HFFc6 (cell line): ENCODE data around the gene NPAS2. TPM values are rescaled to one million over a fixed set of nuclear protein-coding genes. Genes with fewer than 3 reads are reported as not detected.

Experiments used
- DNase-seq: peaks from one replicate; pipeline ENCODE4 v3.0.0-alpha.2; 2018
- H3K27ac Mint-ChIP-seq: 2 replicates; pipeline ENCODE4 v1.8.0; 2020; ENCODE audit warnings: mild to moderate bottlenecking, mixed read lengths
- H3K27me3 Mint-ChIP-seq: 2 replicates; pipeline ENCODE4 v1.8.0; 2021; ENCODE audit warnings: mild to moderate bottlenecking, moderate library complexity, mixed read lengths; ENCODE audit not compliant: insufficient read depth
- H3K36me3 Mint-ChIP-seq: 2 replicates; pipeline ENCODE4 v1.8.0; 2021; ENCODE audit warnings: low read depth, mixed read lengths
- H3K4me1 Mint-ChIP-seq: 2 replicates; pipeline ENCODE4 v1.8.0; 2020; ENCODE audit warnings: low read depth, mixed read lengths
- H3K4me3 Mint-ChIP-seq: 2 replicates; pipeline ENCODE4 v1.8.0; 2020; ENCODE audit warnings: mild to moderate bottlenecking, moderate library complexity, mixed read lengths
- H3K9me3 Mint-ChIP-seq: 2 replicates; pipeline ENCODE4 v1.8.0; 2020; ENCODE audit warnings: mild to moderate bottlenecking, mixed read lengths
- long read RNA-seq: library from polyadenylated mRNA; unstranded; transcript quantifications from one replicate; pipeline ENCODE4 v2.0.0, GENCODE V29; 2019
- total RNA-seq, 6 experiments: library from RNA; stranded (reverse); fragmentation: NEBNext Ultra II Directional; extraction: Animal tissue kit (Norgen Biotek cat#: 25700); gene quantifications; 2 replicates in 1 of 6; 3 replicates in 5 of 6; pipeline ENCODE4 v1.2.3, GENCODE V29; 2021
- TF ChIP-seq, protein P1 (sequence below): fragments of 200-600 bp; sonication (generic); IDR thresholded peaks from 2 replicates; pipeline ENCODE4 v1.5.0; 2021; ENCODE audit warnings: antibody characterized with exemption, mild to moderate bottlenecking

Gene NPAS2, protein sequence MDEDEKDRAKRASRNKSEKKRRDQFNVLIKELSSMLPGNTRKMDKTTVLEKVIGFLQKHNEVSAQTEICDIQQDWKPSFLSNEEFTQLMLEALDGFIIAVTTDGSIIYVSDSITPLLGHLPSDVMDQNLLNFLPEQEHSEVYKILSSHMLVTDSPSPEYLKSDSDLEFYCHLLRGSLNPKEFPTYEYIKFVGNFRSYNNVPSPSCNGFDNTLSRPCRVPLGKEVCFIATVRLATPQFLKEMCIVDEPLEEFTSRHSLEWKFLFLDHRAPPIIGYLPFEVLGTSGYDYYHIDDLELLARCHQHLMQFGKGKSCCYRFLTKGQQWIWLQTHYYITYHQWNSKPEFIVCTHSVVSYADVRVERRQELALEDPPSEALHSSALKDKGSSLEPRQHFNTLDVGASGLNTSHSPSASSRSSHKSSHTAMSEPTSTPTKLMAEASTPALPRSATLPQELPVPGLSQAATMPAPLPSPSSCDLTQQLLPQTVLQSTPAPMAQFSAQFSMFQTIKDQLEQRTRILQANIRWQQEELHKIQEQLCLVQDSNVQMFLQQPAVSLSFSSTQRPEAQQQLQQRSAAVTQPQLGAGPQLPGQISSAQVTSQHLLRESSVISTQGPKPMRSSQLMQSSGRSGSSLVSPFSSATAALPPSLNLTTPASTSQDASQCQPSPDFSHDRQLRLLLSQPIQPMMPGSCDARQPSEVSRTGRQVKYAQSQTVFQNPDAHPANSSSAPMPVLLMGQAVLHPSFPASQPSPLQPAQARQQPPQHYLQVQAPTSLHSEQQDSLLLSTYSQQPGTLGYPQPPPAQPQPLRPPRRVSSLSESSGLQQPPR
- total RNA-seq = 10 to 100 TPM in 2 of 6 experiments, 1 to 10 TPM in 4; 8.8 to 14.7 (median 9.3) TPM
- long read RNA-seq, partial matches to known transcripts = 1 of 2 reads
- long read RNA-seq, other reads (novel, unspliced or antisense) = 1 of 2 reads

DNA sequence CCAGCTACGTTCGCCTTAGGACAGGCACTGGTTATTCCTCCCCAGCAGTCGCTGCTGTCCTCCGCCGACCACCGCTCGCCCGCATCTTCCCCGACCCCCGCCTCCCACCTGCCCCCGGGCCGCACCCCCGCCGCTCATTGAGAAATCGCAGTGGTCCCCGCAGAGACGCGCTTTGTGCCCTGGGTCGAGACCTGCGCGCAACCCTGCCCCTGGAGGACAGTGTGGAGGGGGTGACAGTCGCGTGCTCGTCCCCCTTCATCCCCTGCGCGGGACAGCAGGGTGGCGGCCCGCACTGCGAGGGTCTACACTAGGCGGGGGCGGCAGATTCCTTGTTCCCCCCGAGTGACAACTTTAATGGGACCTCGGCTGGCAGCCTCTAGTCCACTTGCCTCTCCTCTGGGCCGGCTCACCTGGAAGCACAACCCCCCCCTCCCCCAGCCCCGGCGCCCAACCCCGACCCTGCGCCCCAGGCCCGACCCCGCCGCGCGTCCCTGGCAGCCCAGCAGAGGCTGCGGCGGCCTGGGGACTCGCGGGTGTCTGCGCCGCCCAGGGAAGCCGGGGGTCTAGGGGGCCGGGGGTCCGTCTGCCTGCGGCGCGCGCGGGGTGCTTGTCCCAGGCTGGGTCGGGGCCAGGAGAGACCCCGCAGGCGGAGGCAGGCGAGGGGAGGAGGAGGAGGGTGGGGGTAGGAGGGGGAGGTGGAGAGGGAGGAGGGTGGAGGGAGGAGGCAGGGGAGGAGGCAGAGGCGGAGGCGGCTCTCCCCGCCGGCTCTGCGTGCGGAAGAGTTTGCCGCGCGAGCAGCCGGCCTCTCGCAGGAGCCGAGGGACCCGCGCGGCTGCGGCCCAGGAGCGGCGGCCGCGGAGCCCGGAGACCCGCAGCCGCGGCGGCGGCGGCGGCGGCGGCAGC is at the start of gene NPAS2:
Gene NPAS2 (plus strand): TSS at position 770 of the 903 bp plus-strand sequence. CDS start 84,616 bp downstream, outside the sequence.
- H3K27me3 Mint-ChIP-seq = no peaks in the 10 kb centered on the region
- no peak for DNase-seq
- no peaks in the 10 kb centered on the region for H3K36me3 Mint-ChIP-seq
- TF ChIP-seq, protein P1, sequence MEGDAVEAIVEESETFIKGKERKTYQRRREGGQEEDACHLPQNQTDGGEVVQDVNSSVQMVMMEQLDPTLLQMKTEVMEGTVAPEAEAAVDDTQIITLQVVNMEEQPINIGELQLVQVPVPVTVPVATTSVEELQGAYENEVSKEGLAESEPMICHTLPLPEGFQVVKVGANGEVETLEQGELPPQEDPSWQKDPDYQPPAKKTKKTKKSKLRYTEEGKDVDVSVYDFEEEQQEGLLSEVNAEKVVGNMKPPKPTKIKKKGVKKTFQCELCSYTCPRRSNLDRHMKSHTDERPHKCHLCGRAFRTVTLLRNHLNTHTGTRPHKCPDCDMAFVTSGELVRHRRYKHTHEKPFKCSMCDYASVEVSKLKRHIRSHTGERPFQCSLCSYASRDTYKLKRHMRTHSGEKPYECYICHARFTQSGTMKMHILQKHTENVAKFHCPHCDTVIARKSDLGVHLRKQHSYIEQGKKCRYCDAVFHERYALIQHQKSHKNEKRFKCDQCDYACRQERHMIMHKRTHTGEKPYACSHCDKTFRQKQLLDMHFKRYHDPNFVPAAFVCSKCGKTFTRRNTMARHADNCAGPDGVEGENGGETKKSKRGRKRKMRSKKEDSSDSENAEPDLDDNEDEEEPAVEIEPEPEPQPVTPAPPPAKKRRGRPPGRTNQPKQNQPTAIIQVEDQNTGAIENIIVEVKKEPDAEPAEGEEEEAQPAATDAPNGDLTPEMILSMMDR = no peak
- no peaks in the 10 kb centered on the region for H3K9me3 Mint-ChIP-seq
- peak within 1 kb of the TSS; percentile 90 for H3K4me3 Mint-ChIP-seq
- H3K27ac Mint-ChIP-seq = no peak within 1 kb of the TSS; the same call in 1 of the 2 replicates
- H3K4me1 Mint-ChIP-seq = peaks cover 44% of the 10 kb centered on the region

DNA sequence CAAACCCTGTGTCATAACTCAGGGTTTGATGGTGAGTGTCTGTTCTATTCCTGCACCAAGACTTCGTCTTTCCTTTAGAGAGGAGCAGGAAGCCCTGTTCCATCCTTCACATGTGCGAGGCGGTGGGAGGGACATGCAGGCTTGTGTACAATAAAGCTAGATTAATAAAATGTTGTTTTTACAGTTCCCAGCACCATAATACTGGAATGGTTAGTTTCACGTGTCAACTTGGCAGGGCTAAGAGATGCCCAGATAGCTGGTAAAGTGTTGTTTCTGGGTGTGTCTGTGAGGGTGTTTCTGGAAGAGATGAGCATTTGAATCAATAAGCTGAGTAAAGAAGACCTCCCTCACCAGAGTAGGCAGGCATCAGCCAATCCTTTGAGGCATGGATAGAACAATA is 48.8 kb upstream of the NPAS2 start:
- Mint-ChIP-seq H3K27ac (no peak overlapping the region), H3K4me3 (no peak overlapping the region), H3K36me3 (no peaks in the 10 kb centered on the region), H3K4me1 (peaks cover 50% of the 10 kb centered on the region), H3K9me3 (no peaks in the 10 kb centered on the region), H3K27me3 (peaks cover 5% of the 10 kb centered on the region; the same call in 1 of the 2 replicates)
- TF ChIP-seq, protein P1 = no peak
- DNase-seq = no peak

DNA sequence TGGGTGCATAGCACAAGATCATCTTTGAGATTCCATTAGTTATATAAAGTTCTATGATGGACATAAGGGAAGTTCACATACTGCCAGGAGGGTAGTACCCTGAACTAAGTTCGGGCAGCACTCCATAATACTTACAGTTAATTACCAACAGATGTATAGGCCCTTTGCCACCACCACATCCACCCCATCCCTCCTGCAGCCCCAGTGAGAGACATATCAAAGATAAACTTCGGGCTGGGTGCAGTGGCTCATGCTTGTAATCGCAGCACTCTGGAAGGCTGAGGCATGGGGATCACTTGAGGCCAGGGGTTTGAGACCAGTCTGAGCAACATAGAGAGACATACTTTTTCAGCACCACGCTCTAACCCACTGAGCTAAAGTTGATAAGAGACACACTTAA is 46.4 kb upstream of the NPAS2 start:
- no peaks in the 10 kb centered on the region for H3K36me3 Mint-ChIP-seq
- peaks cover 5% of the 10 kb centered on the region for H3K27me3 Mint-ChIP-seq
- peaks cover 25% of the 10 kb centered on the region for H3K4me1 Mint-ChIP-seq
- no peak overlapping the region for H3K27ac Mint-ChIP-seq
- H3K4me3 Mint-ChIP-seq = no peak overlapping the region
- TF ChIP-seq, protein P1 = no peak
- H3K9me3 Mint-ChIP-seq = no peaks in the 10 kb centered on the region
- DNase-seq = no peak

DNA sequence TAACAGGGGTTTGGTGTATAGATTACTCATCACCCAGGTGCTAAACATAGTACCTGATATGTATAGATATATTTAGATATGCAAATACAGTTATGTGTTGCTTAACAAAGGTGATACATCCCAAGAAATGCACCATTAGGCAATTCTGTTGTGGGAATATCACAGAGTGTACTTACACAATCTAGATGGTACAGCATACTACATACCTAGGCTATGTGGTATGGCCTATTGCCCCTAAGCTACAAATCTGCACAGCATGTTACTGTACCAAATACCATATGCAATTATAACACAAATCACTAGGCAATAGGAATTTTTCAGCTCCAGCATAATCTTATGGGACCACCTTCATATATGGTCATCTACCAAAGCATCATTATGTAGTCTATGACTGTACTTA is 43.5 kb upstream of the NPAS2 start:
- H3K9me3 Mint-ChIP-seq = no peaks in the 10 kb centered on the region
- DNase-seq = no peak
- H3K4me1 Mint-ChIP-seq = peaks cover 20% of the 10 kb centered on the region
- H3K36me3 Mint-ChIP-seq = no peaks in the 10 kb centered on the region
- no peak overlapping the region for H3K27ac Mint-ChIP-seq
- H3K4me3 Mint-ChIP-seq = no peak overlapping the region
- peaks cover 7% of the 10 kb centered on the region for H3K27me3 Mint-ChIP-seq
- TF ChIP-seq, protein P1 = no peak
